ENCODE data around the gene TDRD1.

DNA sequence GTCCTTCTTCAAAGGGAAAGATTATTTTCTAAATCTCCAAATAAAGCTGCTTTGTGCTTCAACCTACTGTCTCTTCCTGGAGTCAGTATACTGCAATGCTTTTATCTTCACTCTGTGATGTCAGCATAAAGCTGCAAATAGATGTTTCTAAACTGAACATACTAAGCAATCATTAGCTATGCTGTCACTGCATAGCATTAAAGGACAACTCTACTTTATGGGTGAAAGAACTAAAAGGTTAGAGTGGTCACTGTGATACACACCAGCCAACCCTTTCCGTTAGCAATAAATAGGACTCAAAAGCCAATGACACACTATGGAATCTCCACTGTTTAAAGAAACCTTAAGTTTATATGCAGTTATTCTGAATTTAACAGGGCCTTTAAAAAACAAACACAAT lies 6.9 kb upstream of the TDRD1 start:
- TF ChIP-seq GATA2 (IDR thresholded peaks at IDR 0.05; ENCODE audit: low read depth, low read length): no peak
- no peak for TF ChIP-seq GATA3 (IDR thresholded peaks at IDR 0.05; ENCODE audit: low read depth, low read length)

Data from SH-SY5Y (cell line).